Gastrocnemius medialis (tissue), 4 donors: ENCODE results near the gene PRR23E. TPM values are rescaled to one million over a fixed set of nuclear protein-coding genes. Genes with fewer than 3 reads are reported as not detected.

Experiments used
- ATAC-seq, 2 donors: fragments of 150-250 bp; one replicate each; pipeline ENCODE4 v1.9.1; 2016
- DNase-seq, 2 donors: peaks; one replicate each; pipeline ENCODE4 v3.0.0-alpha.2; 2019
- H3K27ac ChIP-seq, 4 donors: fragments of 200-600 bp; sonication (generic); 1 replicate in 1 of 4; 2 replicates in 3 of 4; pipeline ENCODE4 v1.5.1; 2016 to 2018; ENCODE audit warnings: mild to moderate bottlenecking in 2 of 4, moderate library complexity in 1 of 4
- H3K27me3 ChIP-seq, 3 donors: fragments of 200-600 bp; sonication (generic) in 2 of 3; 1 replicate in 1 of 3; 2 replicates in 2 of 3; pipeline versions ENCODE4 v1.5.1 to v1.6.0; 2016 to 2019; ENCODE audit warnings: mild to moderate bottlenecking in 1 of 3, moderate library complexity in 1 of 3
- H3K36me3 ChIP-seq, 2 donors: fragments of 200-600 bp; sonication (generic) in 1 of 2; one replicate each; pipeline ENCODE4 v1.5.1; 2017 to 2018
- H3K4me1 ChIP-seq, 2 donors: fragments of 200-600 bp; sonication (generic) in 1 of 2; one replicate each; pipeline ENCODE4 v1.5.1; 2016 to 2017; ENCODE audit warnings: mild to moderate bottlenecking in 2 of 2
- H3K4me3 ChIP-seq, 4 donors: fragments of 200-600 bp; sonication (generic) in 3 of 4; 1 replicate in 1 of 4; 2 replicates in 3 of 4; pipeline ENCODE4 v1.5.1; 2016 to 2019; ENCODE audit warnings: mild to moderate bottlenecking in 2 of 4
- H3K9me3 ChIP-seq, 3 donors: fragments of 200-600 bp; sonication (generic) in 2 of 3; 1 replicate in 1 of 3; 2 replicates in 2 of 3; pipeline ENCODE4 v1.5.1; 2016 to 2019
- POLR2A ChIP-seq, 2 donors: fragments of 450-650 bp; IDR thresholded peaks; one replicate each; pipeline ENCODE4 v1.6.1; 2017; ENCODE audit warnings: antibody characterized with exemption in 2 of 2, mild to moderate bottlenecking in 2 of 2, moderate library complexity in 2 of 2
- in situ Hi-C, 4 donors: fragments of 200-750 bp; cut with MboI; loops; one replicate each; pipeline versions ENCODE4 v1.15.0 to v1.8.0; 2017; ENCODE audit warnings: low sequenced_read_pairs in 4 of 4
- intact Hi-C: fragments of 100-400 bp; cut with DNase I; formaldehyde crosslinking; loops from one replicate; pipeline ENCODE4 v1.15.1; 2023; ENCODE audit warnings: low total_unique reads
- total RNA-seq, 4 donors: library from RNA; depleted of rRNA; stranded (reverse); fragments of >200 nt; gene quantifications; one replicate each; pipeline versions ENCODE4 v1.1.0 to v1.2.3, GENCODE V29; 2016
- TF ChIP-seq, protein P1 (sequence below), 5 experiments: fragments of 450-650 bp in 3 of 5; fragments of 200-600 bp in 2 of 5; sonication (generic) in 2 of 5; IDR thresholded peaks in 4 of 5; conservative IDR thresholded peaks in 1 of 5; 1 replicate in 4 of 5; 2 replicates in 1 of 5; pipeline ENCODE4 v1.5.1; 2016 to 2019; ENCODE audit warnings: antibody characterized with exemption in 5 of 5, mild to moderate bottlenecking in 3 of 5, moderate library complexity in 3 of 5

Gene PRR23E
- total RNA-seq, 4 donors from 2014 or later = not detected

DNA sequence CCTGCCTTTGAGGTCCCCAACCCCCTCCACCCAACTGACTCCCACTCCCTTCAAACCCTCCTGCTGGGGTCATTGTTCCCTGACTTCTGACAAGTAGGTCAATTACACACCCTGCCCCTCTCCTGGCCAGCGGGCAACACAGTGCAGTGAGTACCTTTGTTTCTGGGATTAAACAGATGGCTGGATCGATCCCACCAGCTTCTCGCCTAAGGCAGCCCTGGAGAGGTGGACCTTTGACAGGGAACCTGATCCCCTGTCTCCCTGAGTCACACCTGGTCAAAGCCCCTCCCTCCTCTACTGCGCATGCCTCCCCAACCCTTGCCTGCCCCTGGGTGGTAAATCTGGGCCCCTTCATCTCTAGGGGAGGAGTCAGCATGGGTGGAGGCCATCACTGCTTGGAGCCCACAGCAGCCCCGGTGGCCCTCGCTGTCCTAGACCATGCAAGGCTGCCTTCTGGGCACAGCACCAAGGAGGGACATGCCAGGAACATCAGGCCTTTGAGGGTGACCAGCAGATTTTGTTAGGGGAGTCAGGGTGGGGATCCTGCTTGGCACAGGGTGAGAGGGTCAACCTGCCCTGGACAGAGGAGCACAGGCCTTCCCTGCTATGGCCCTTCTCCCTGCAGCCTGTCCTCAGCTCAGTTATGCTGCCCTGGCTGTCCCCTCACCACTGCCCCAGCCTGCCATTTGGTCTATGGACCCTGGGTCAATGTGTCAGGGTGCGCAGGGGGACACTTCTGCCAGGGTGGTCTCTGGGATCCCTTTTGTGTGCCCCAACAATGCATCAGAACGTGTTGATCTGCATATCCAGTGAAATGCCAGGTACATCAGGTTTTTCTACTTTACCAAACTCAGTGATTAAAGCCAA lies 9.8 kb upstream of the PRR23E start:
- intact Hi-C loops (no loop called here), in situ Hi-C loops (loop anchor here in 1 of 4 donors (25.0 kb wide), 1 partner anchor 421 kb away; no protein-coding TSS in a partner anchor)
- Histone ChIP-seq H3K4me3 (no peak overlapping the region), H3K27me3 (no peaks in the 10 kb centered on the region), H3K9me3 (no peaks in the 10 kb centered on the region), H3K27ac (no peak overlapping the region), H3K4me1 (no peaks in the 10 kb centered on the region), H3K36me3 (no peaks in the 10 kb centered on the region)
- DNase-seq = no peak
- ATAC-seq = no peak
- no peak for TF ChIP-seq POLR2A (IDR thresholded peaks at IDR 0.05)
- TF ChIP-seq, protein P1, sequence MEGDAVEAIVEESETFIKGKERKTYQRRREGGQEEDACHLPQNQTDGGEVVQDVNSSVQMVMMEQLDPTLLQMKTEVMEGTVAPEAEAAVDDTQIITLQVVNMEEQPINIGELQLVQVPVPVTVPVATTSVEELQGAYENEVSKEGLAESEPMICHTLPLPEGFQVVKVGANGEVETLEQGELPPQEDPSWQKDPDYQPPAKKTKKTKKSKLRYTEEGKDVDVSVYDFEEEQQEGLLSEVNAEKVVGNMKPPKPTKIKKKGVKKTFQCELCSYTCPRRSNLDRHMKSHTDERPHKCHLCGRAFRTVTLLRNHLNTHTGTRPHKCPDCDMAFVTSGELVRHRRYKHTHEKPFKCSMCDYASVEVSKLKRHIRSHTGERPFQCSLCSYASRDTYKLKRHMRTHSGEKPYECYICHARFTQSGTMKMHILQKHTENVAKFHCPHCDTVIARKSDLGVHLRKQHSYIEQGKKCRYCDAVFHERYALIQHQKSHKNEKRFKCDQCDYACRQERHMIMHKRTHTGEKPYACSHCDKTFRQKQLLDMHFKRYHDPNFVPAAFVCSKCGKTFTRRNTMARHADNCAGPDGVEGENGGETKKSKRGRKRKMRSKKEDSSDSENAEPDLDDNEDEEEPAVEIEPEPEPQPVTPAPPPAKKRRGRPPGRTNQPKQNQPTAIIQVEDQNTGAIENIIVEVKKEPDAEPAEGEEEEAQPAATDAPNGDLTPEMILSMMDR (IDR thresholded peaks at IDR 0.05 in 4 of 5, conservative IDR thresholded peaks at IDR 0.05 in 1 of 5) = no peak

DNA sequence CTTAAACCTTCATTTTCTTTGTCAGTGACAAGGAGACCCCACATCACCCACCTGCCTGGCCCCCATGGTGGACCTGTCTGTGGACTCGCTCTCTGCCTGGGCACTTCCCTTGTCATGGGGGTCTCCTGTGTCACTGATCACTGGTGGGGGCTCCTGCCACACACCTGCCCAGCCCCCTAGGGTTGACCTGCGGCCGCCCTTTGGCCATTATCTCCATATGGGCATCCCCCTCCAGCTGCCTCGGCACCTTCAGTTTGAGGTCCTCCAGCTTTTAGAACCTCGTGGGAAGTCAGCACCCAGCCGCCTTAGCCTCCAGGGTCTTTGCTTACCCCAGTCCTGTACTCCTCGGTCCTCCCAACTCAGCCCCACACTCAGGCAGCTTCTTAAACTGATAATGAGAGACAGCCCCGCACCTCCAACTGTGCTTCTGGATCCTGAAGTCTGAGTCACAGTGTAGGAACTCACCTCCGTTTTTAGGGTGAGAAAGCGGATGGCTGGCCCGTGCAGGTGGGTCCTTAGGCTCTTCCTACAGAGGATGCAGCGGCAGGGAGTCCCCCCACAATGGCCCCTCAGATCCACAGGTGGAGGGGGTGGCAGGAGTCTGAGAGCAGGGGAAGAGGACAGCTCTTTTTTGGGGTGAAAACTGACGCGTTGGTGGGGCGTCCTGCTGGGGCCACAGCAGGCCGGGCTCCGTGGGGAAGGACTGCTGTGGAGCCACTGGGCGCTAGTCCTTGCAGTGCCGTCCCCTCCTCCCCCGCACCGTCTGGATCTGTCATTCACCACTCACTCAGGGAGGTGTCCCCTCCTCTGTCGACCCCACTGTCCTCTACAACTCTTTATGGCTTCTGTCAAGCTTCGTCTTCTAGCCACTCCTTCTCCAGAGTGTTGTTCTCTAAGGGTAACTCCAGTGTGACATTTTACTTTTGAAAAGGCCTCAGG lies 8.7 kb upstream of the PRR23E start:
- TF ChIP-seq, protein P1 (IDR thresholded peaks at IDR 0.05 in 4 of 5, conservative IDR thresholded peaks at IDR 0.05 in 1 of 5) = no peak
- no peak for TF ChIP-seq POLR2A (IDR thresholded peaks at IDR 0.05)
- intact Hi-C loops (no loop called here), in situ Hi-C loops (loop anchor here in 1 of 4 donors (25.0 kb wide), 1 partner anchor 422 kb away; no protein-coding TSS in a partner anchor)
- no peaks in the 10 kb centered on the region for H3K4me1 ChIP-seq
- ATAC-seq = no peak
- DNase-seq = no peak
- no peaks in the 10 kb centered on the region for H3K27me3 ChIP-seq
- H3K27ac ChIP-seq = no peak overlapping the region
- no peak overlapping the region for H3K4me3 ChIP-seq
- H3K36me3 ChIP-seq = no peaks in the 10 kb centered on the region
- H3K9me3 ChIP-seq = no peaks in the 10 kb centered on the region

DNA sequence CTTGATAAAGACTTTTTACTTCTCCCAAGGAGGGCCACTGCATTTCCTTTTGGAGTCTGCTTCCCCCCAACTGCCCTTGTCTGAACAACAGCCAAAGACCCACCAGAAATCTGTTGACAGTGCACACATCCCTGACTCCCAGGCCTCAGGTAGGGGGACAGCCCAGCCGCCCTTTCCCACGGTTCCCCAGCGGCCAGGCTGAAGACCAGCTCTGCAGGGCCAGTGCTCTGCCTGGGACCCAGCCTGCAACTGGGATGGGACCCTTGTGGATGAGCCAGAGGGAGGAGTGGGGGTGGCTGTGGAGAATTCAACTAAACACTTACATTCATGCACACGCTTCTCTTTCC lies 8.1 kb upstream of the PRR23E start:
- ATAC-seq (no peak), DNase-seq (no peak)
- no peaks in the 10 kb centered on the region for H3K27me3 ChIP-seq
- no peaks in the 10 kb centered on the region for H3K4me1 ChIP-seq
- in situ Hi-C loops (loop anchor here in 1 of 4 donors (25.0 kb wide), 1 partner anchor 423 kb away; no protein-coding TSS in a partner anchor), intact Hi-C loops (no loop called here)
- no peak overlapping the region for H3K27ac ChIP-seq
- no peak overlapping the region for H3K4me3 ChIP-seq
- H3K36me3 ChIP-seq = no peaks in the 10 kb centered on the region
- H3K9me3 ChIP-seq = no peaks in the 10 kb centered on the region
- TF ChIP-seq, protein P1 (IDR thresholded peaks at IDR 0.05 in 4 of 5, conservative IDR thresholded peaks at IDR 0.05 in 1 of 5) = no peak
- TF ChIP-seq POLR2A (IDR thresholded peaks at IDR 0.05) = no peak

- no peak for ATAC-seq
- Histone ChIP-seq H3K9me3 (no peaks in the 10 kb centered on the region), H3K4me3 (no peak overlapping the region), H3K4me1 (no peaks in the 10 kb centered on the region), H3K27ac (no peak overlapping the region), H3K27me3 (no peaks in the 10 kb centered on the region), H3K36me3 (no peaks in the 10 kb centered on the region)
- TF ChIP-seq, protein P1 (IDR thresholded peaks at IDR 0.05 in 4 of 5, conservative IDR thresholded peaks at IDR 0.05 in 1 of 5) = no peak
- TF ChIP-seq POLR2A (IDR thresholded peaks at IDR 0.05) = no peak
- in situ Hi-C loops = loop anchor here in 1 of 4 donors (25.0 kb wide), 1 partner anchor 423 kb away; no protein-coding TSS in a partner anchor
- intact Hi-C loops = no loop called here
- no peak for DNase-seq
These were observed 7.7 kb upstream of the PRR23E start for GRCh38 chr3:127185268-127185667.
